KOPT-K1 (cell line): ENCODE results near the gene RBM33.
"Not testable (repeated sequence)": the region's sequence is repeated elsewhere in the genome, so short reads cannot be mapped to it uniquely, and the experiment has no call there.

ENCODE experiments used
- H3K27ac ChIP-seq: fragments of 200-600 bp; sonication (generic); 2 replicates; pipeline ENCODE4 v1.5.1; 2016; ENCODE audit warnings: antibody characterized with exemption, mild to moderate bottlenecking, low read depth, low read length; ENCODE audit not compliant: poor library complexity, severe bottlenecking
- H3K36me3 ChIP-seq: fragments of 200-600 bp; sonication (generic); 2 replicates; pipeline ENCODE4 v1.5.1; 2017; ENCODE audit warnings: antibody characterized with exemption, mild to moderate bottlenecking, low read length, moderate library complexity; ENCODE audit not compliant: insufficient read depth
- H3K9me3 ChIP-seq: fragments of 200-600 bp; sonication (generic); 2 replicates; pipeline ENCODE4 v1.5.1; 2017; ENCODE audit warnings: antibody characterized with exemption, low read length, mild to moderate bottlenecking; ENCODE audit not compliant: insufficient read depth, poor library complexity, severe bottlenecking

Gene RBM33

GRCh38 chr7:155685070-155685790 is 40.8 kb downstream of the RBM33 start:
- Histone ChIP-seq H3K27ac (no peak overlapping the region), H3K9me3 (peaks cover 13% of the 10 kb centered on the region), H3K36me3 (peaks cover 64% of the 10 kb centered on the region)

DNA sequence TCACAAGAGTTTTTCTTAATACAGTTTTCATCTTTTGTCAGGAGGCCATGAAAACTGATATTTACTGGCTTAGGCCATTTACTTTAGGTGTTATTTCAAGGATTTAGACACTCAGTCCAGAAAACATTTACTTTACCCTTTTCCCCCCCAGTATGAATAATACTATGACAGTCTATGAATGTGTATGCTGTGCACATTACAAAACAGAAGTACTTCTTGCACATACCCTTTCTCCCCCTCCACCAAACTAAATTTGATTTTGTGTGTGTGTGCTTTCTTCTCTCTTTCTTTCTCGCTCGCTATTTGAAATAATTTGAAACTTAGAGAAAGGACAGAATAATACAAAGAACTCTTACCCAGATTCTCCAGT is 41.3 kb downstream of the RBM33 start:
- Histone ChIP-seq H3K27ac (no peak overlapping the region), H3K9me3 (peaks cover 13% of the 10 kb centered on the region), H3K36me3 (peaks cover 61% of the 10 kb centered on the region)

DNA sequence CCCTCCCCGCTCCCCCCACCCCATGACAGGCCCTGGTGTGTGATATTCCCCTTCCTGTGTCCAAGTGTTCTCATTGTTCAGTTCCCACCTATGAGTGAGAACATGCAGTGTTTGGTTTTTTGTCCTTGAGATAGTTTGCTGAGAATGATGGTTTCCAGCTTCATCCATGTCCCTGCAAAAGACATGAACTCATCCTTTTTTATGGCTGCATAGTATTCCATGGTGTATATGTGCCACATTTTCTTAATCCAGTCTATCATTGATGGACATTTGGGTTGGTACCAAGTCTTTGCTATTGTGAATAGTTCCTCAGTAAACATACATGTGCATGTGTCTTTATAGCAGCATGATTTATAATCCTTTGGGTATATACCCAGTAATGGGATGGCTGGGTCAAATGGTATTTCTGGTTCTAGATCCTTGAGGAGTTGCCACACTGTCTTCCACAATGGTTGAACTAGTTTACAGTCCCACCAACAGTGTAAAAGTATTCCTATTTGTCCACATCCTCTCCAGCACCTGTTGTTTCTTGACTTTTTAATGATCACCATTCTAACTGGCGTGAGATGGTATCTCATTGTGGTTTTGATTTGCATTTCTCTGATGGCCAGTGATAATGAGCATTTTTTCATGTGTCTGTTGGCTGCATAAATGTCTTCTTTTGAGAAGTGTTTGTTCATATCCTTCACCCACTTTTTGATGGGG is 42.3 kb downstream of the RBM33 start:
- peaks cover 13% of the 10 kb centered on the region for H3K9me3 ChIP-seq
- H3K36me3 ChIP-seq, result peaks cover 51% of the 10 kb centered on the region
- H3K27ac ChIP-seq, result not testable (repeated sequence)

- H3K27ac ChIP-seq, result not testable (repeated sequence)
- peaks cover 36% of the 10 kb centered on the region for H3K36me3 ChIP-seq
- peaks cover 13% of the 10 kb centered on the region for H3K9me3 ChIP-seq
These were observed 43.8 kb downstream of the RBM33 start for GRCh38 chr7:155688237-155688636.

GRCh38 chr7:155690655-155691054 is 46.2 kb downstream of the RBM33 start:
- not testable (repeated sequence) for H3K27ac ChIP-seq
- peaks cover 12% of the 10 kb centered on the region for H3K36me3 ChIP-seq
- H3K9me3 ChIP-seq, result peaks cover 13% of the 10 kb centered on the region

- H3K9me3 ChIP-seq, result peaks cover 4% of the 10 kb centered on the region
These were observed 47.9 kb downstream of the RBM33 start for GRCh38 chr7:155692317-155692716.

GRCh38 chr7:155693826-155694225 is 49.4 kb downstream of the RBM33 start:
- Histone ChIP-seq H3K36me3 (peaks cover 9% of the 10 kb centered on the region), H3K27ac (no peak overlapping the region), H3K9me3 (no peaks in the 10 kb centered on the region)

More at GRCh38 chr7:155692317-155692716, 47.9 kb downstream of the RBM33 start:
- Histone ChIP-seq H3K27ac (no peak overlapping the region), H3K36me3 (peaks cover 9% of the 10 kb centered on the region)

- Histone ChIP-seq H3K9me3 (no peaks in the 10 kb centered on the region), H3K27ac (no peak overlapping the region), H3K36me3 (peaks cover 19% of the 10 kb centered on the region)
These were observed 50.4 kb downstream of the RBM33 start for GRCh38 chr7:155694851-155695250.

GRCh38 chr7:155696747-155697146 is 52.3 kb downstream of the RBM33 start:
- Histone ChIP-seq H3K9me3 (no peaks in the 10 kb centered on the region), H3K27ac (no peak overlapping the region), H3K36me3 (peaks cover 34% of the 10 kb centered on the region)

- H3K36me3 ChIP-seq, result peaks cover 53% of the 10 kb centered on the region
These were observed 54.2 kb downstream of the RBM33 start for GRCh38 chr7:155698633-155699032.

GRCh38 chr7:155699180-155699579 is 54.7 kb downstream of the RBM33 start:
- H3K27ac ChIP-seq, result no peak overlapping the region
- H3K36me3 ChIP-seq, result peaks cover 59% of the 10 kb centered on the region
- no peaks in the 10 kb centered on the region for H3K9me3 ChIP-seq

More at GRCh38 chr7:155698633-155699032, 54.2 kb downstream of the RBM33 start:
- Histone ChIP-seq H3K27ac (no peak overlapping the region), H3K9me3 (no peaks in the 10 kb centered on the region)

DNA sequence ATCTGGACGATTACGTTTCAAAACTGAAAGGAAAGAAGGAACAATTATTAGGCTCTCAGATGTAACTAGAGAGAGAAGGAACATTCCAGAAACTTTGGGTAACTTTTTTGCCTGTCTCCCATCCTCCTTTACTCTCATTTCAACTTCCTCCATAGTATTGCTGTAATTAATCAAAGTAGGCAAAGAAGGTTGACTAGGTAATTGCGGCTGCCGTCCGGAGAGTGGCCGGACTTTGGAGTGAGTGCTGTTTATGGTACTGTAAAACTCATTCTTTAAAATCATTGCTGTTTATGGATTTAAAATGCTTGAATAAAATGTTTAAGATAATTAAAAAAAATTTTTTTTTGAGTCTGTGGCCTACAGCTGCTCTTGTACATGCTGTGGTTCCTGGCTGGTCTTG is 56.4 kb downstream of the RBM33 start:
- H3K36me3 ChIP-seq, result peaks cover 74% of the 10 kb centered on the region
- no peaks in the 10 kb centered on the region for H3K9me3 ChIP-seq
- no peak overlapping the region for H3K27ac ChIP-seq

DNA sequence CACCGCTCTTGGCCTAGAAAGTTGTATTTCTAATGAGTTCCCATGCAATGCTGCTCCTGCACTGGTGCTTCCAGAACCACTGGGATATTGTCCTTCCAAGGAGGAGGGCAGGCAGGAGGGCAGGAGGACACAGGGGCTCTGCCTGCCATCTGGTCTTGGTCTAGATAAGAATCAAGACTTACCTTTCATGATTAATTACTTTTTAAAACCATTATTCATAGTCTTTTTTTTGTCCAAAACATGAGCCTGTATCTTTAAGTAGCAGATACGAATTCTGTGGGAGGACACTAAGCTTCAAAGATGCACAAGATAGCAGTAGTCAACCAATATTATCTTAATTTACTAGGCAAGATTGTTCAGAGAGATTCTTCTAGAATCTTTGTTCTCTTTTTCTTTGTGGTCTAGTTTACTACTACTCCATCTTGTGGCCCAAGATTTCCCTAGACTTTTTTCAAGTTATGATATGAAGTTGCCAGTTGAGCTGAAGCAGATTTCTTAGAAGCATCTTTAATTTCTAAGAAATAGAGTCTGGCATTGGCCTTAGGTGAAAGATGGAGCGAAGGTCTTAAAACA is 57.6 kb downstream of the RBM33 start:
- H3K36me3 ChIP-seq, result peaks cover 80% of the 10 kb centered on the region
- no peaks in the 10 kb centered on the region for H3K9me3 ChIP-seq
- H3K27ac ChIP-seq, result no peak overlapping the region

DNA sequence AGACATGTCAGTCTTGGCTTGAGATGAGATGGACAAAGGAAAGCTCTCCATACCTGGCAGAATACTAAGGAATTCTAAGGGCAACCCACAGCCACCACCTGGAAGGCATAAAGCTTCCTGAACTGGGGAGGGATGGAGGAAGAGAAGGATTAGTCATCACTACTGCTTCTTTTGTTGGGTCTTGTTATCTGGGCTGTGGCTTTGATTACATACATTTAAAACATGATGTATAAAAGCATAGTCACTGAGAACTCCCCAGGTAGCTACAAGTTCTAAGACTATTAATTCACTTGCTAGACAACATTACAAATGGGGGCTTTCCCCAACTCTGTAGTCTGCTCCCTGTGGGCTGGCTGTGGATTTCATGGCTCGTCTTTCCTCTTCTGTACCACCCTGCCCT is 58.2 kb downstream of the RBM33 start:
- Histone ChIP-seq H3K36me3 (peaks cover 86% of the 10 kb centered on the region), H3K27ac (no peak overlapping the region), H3K9me3 (no peaks in the 10 kb centered on the region)

GRCh38 chr7:155705623-155706360 is 61.3 kb downstream of the RBM33 start:
- H3K9me3 ChIP-seq, result no peaks in the 10 kb centered on the region
- no peak overlapping the region for H3K27ac ChIP-seq
- H3K36me3 ChIP-seq, result peaks cover 99% of the 10 kb centered on the region
